B cell (primary cell): ENCODE measurements around the gene RBPJ. TPM values are rescaled to one million over a fixed set of nuclear protein-coding genes. Genes with fewer than 3 reads are reported as not detected.

Experiments used
- ATAC-seq: fragments of 200-7000 bp; cut with Tn5 transposase; one replicate; pipeline ENCODE4 v1.10.0; 2021; ENCODE audit warnings: low read depth, mild to moderate bottlenecking, moderate number of reproducible peaks, moderate library complexity
- CTCF ChIA-PET: fragments of 350-600 bp; sonication (Branson Sonifier 250); formaldehyde crosslinking; loops from one replicate; lab custom pipeline; 2021; ENCODE audit warnings: antibody characterized with exemption, inconsistent platforms; lab: Charles Lee
- POLR2A ChIA-PET: fragments of 350-600 bp; sonication (Branson Sonifier 250); formaldehyde crosslinking; loops from one replicate; lab custom pipeline; 2021; ENCODE audit warnings: antibody characterized with exemption; lab: Charles Lee
- DNase-seq: peaks from one replicate; pipeline ENCODE4 v3.0.0; 2013
- H2AFZ ChIP-seq: 2 replicates; pipeline ENCODE4 v1.6.1; 2012; ENCODE audit warnings: mild to moderate bottlenecking, low read depth, low read length; ENCODE audit not compliant: insufficient read depth, poor library complexity, severe bottlenecking
- H3K27ac ChIP-seq, 2 donors: 1 replicate in 1 of 2; 2 replicates in 1 of 2; pipeline ENCODE4 v1.5.1; 2012 to 2013; ENCODE audit warnings: low read length in 2 of 2, mild to moderate bottlenecking in 2 of 2, moderate library complexity in 1 of 2
- H3K27me3 ChIP-seq, 4 experiments: fragments of 200-600 bp in 1 of 4; sonication (generic) in 1 of 4; replicated peaks in 1 of 4; 1 replicate in 2 of 4; 2 replicates in 2 of 4; pipeline versions ENCODE4 v1.6.1 to v1.7.0; 2013 to 2016; ENCODE audit warnings: low read length in 3 of 4, mild to moderate bottlenecking in 2 of 4, mixed read lengths in 1 of 4, moderate library complexity in 1 of 4; ENCODE audit not compliant: insufficient read depth in 4 of 4, control insufficient read depth in 3 of 4; ENCODE audit errors: control extremely low read depth in 1 of 4
- H3K36me3 ChIP-seq, 2 experiments: replicated peaks in 1 of 2; 1 replicate in 1 of 2; 2 replicates in 1 of 2; pipeline versions ENCODE4 v1.6.1 to v1.7.1; 2013; ENCODE audit warnings: low read length in 1 of 2; ENCODE audit not compliant: insufficient read depth in 2 of 2, control insufficient read depth in 1 of 2; ENCODE audit errors: control extremely low read depth in 1 of 2, extremely low read depth in 1 of 2
- H3K4me1 ChIP-seq, 2 donors: fragments of 200-600 bp in 1 of 2; sonication (generic) in 1 of 2; 1 replicate in 1 of 2; 2 replicates in 1 of 2; pipeline versions ENCODE4 v1.5.1 to v1.6.1; 2013 to 2017; ENCODE audit warnings: low read length in 2 of 2; ENCODE audit not compliant: control insufficient read depth in 2 of 2, insufficient read depth in 2 of 2
- H3K4me2 ChIP-seq: replicated peaks from 2 replicates; pipeline ENCODE3; 2012; ENCODE audit warnings: mild to moderate bottlenecking, low read depth, low read length; ENCODE audit not compliant: poor library complexity, severe bottlenecking
- H3K4me3 ChIP-seq, 5 experiments: fragments of 200-600 bp in 1 of 5; sonication (generic) in 1 of 5; 1 replicate in 3 of 5; 2 replicates in 2 of 5; pipeline versions ENCODE4 v1.5.1 to v1.7.0; 2011 to 2016; ENCODE audit warnings: low read length in 4 of 5, mild to moderate bottlenecking in 4 of 5, low read depth in 2 of 5, control low read depth in 1 of 5, moderate library complexity in 1 of 5; ENCODE audit not compliant: insufficient read depth in 1 of 5; ENCODE audit errors: control extremely low read depth in 1 of 5, extremely low read depth in 1 of 5
- H3K79me2 ChIP-seq: fragments of 200-600 bp; sonication (generic); one replicate; pipeline ENCODE4 v1.6.0; 2016; ENCODE audit warnings: low read length; ENCODE audit not compliant: control insufficient read depth, insufficient read depth
- H3K9ac ChIP-seq: fragments of 200-600 bp; sonication (generic); 2 replicates; pipeline ENCODE4 v1.6.1; 2017; ENCODE audit warnings: mild to moderate bottlenecking, low read length, moderate library complexity
- H3K9me3 ChIP-seq, 3 donors: one replicate each; pipeline versions ENCODE4 v1.6.1 to v1.7.1; 2013; ENCODE audit warnings: low read length in 2 of 3; ENCODE audit not compliant: control insufficient read depth in 2 of 3, insufficient read depth in 1 of 3; ENCODE audit errors: control extremely low read depth in 1 of 3
- H4K20me1 ChIP-seq: 2 replicates; pipeline ENCODE4 v1.6.0; 2012; ENCODE audit warnings: mild to moderate bottlenecking, low read length; ENCODE audit not compliant: insufficient read depth, control insufficient read depth, poor library complexity, severe bottlenecking
- H3K27ac Mint-ChIP-seq: one replicate; pipeline ENCODE4 v1.8.0; 2021; ENCODE audit warnings: mixed read lengths
- H3K27me3 Mint-ChIP-seq: one replicate; pipeline ENCODE4 v1.8.0; 2021; ENCODE audit warnings: mixed read lengths
- H3K4me1 Mint-ChIP-seq: one replicate; pipeline ENCODE4 v1.8.0; 2021; ENCODE audit warnings: mixed read lengths
- H3K4me3 Mint-ChIP-seq: one replicate; pipeline ENCODE4 v1.8.0; 2021; ENCODE audit warnings: mixed read lengths
- H3K9me3 Mint-ChIP-seq: one replicate; pipeline ENCODE4 v1.8.0; 2022; ENCODE audit warnings: mixed read lengths; ENCODE audit not compliant: insufficient read depth
- CTCF ChIP-seq: fragments of 200-600 bp; IDR thresholded peaks from one replicate; pipeline ENCODE4 v1.8.0; 2022; ENCODE audit warnings: antibody characterized with exemption, mild to moderate bottlenecking
- EZH2 ChIP-seq: IDR thresholded peaks from 2 replicates; pipeline ENCODE4 v1.6.1; 2012; ENCODE audit warnings: borderline replicate concordance, low read depth, mild to moderate bottlenecking, moderate library complexity, low read length; ENCODE audit not compliant: insufficient read depth, poor library complexity, severe bottlenecking
- WGBS: methylation state at CpG from one replicate; pipeline ENCODE4 v1.1.5; 2013; ENCODE audit warnings: missing lambda C conversion rate; ENCODE audit not compliant: insufficient coverage; 5-methylcytosine and 5-hydroxymethylcytosine counted together
- intact Hi-C: fragments of 100-400 bp; cut with micrococcal nuclease; formaldehyde crosslinking; loops from one replicate; pipeline ENCODE4 v1.10.0; 2022
- polyA plus RNA-seq: library from polyadenylated mRNA; depleted of rRNA; stranded (reverse); fragments of >200 nt; gene quantifications from 2 replicates; pipeline ENCODE4 v1.2.3, GENCODE V29; 2012
- total RNA-seq, 2 donors: library from RNA; stranded (reverse); fragments of 120-200 nt in 1 of 2; gene quantifications; 1 replicate in 1 of 2; 2 replicates in 1 of 2; pipeline versions ENCODE4 v1.2.3 to v1.2.4, GENCODE V29; 2013 to 2022

The RBPJ gene
- total and polyA plus RNA-seq, 2 donors (not counting 1 experiment from before 2014, with no cell fraction given), result 10.6 to 50.1 TPM

- CTCF ChIA-PET, result no interaction called here
- Mint-ChIP-seq H3K4me1 (no peaks in the 10 kb centered on the region), H3K9me3 (no peaks in the 10 kb centered on the region), H3K4me3 (no peak overlapping the region), H3K27me3 (peaks cover 8% of the 10 kb centered on the region), H3K27ac (no peak overlapping the region)
- no peak for DNase-seq
- TF ChIP-seq CTCF, result no peak
- TF ChIP-seq EZH2, result no peak
- Histone ChIP-seq H3K4me1 (no peaks in the 10 kb centered on the region), H3K9ac (no peak overlapping the region), H3K27ac (no peak overlapping the region), H3K4me3 (no peak overlapping the region), H3K27me3 (no peaks in the 10 kb centered on the region), H2AFZ (no peak overlapping the region), H3K79me2 (no peaks in the 10 kb centered on the region), H4K20me1 (no peaks in the 10 kb centered on the region), H3K36me3 (no peaks in the 10 kb centered on the region), H3K4me2 (no peak overlapping the region), H3K9me3 (peaks cover 0 to 4% (median 0%) of the 10 kb centered on the region in 3 donors)
- WGBS, result no CpG with 5 or more reads among the region's 3 CpGs
- no peak for ATAC-seq
- POLR2A ChIA-PET, result no interaction called here
- intact Hi-C loops, result no loop called here
Observed at GRCh38 chr4:26482508-26483462, 162.0 kb downstream of the RBPJ start.

- POLR2A ChIA-PET, result no interaction called here
Observed at GRCh38 chr4:26484032-26484515, 163.3 kb downstream of the RBPJ start.

More at GRCh38 chr4:26484032-26484515, 163.3 kb downstream of the RBPJ start:
- intact Hi-C loops, result no loop called here
- ATAC-seq, result no peak
- no peaks in the 10 kb centered on the region for H3K4me1 ChIP-seq
- no peaks in the 10 kb centered on the region for H3K79me2 ChIP-seq
- no CpG with 5 or more reads among the region's 2 CpGs for WGBS
- H3K27me3 ChIP-seq, result no peaks in the 10 kb centered on the region
- no peaks in the 10 kb centered on the region for H3K4me1 Mint-ChIP-seq
- TF ChIP-seq EZH2, result no peak
- H3K4me2 ChIP-seq, result no peak overlapping the region
- no peak overlapping the region for H3K9ac ChIP-seq
- H3K27ac Mint-ChIP-seq, result no peak overlapping the region
- peaks cover 0 to 4% (median 0%) of the 10 kb centered on the region in 3 donors for H3K9me3 ChIP-seq
- H3K4me3 Mint-ChIP-seq, result no peak overlapping the region
- no peak overlapping the region for H2AFZ ChIP-seq
- H3K27ac ChIP-seq, result no peak overlapping the region
- DNase-seq, result no peak
- H3K27me3 Mint-ChIP-seq, result peaks cover 12% of the 10 kb centered on the region
- H4K20me1 ChIP-seq, result no peaks in the 10 kb centered on the region
- no peak overlapping the region for H3K4me3 ChIP-seq
- no peaks in the 10 kb centered on the region for H3K9me3 Mint-ChIP-seq
- CTCF ChIA-PET, result no interaction called here
- H3K36me3 ChIP-seq, result no peaks in the 10 kb centered on the region
